ENCODE measurements around the gene GADD45G. TPM values are rescaled to one million over a fixed set of nuclear protein-coding genes. Genes with fewer than 3 reads are reported as not detected.

GADD45G gene
- polyA plus RNA-seq, 1 of the 3 experiments (the other 2 are of a cell fraction), result 1.3 TPM

- TF ChIP-seq IRF3 (IDR thresholded peaks at IDR 0.05; ENCODE audit: low read depth, low read length) (no peak), REST (IDR thresholded peaks at IDR 0.05; ENCODE audit: low read depth, low read length) (no peak), RCOR1 (IDR thresholded peaks at IDR 0.05; ENCODE audit: low read length) (no peak), RAD21 (IDR thresholded peaks at IDR 0.05; ENCODE audit: low read length) (no peak), CHD2 (IDR thresholded peaks at IDR 0.05; ENCODE audit: low read length, partially characterized antibody) (no peak), EZH2phosphoT487 (IDR thresholded peaks at IDR 0.05; ENCODE audit: borderline replicate concordance, low read depth) (no peak), MEF2A (IDR thresholded peaks at IDR 0.05; ENCODE audit: borderline replicate concordance, low read depth) (no peak)
Observed at GRCh38 chr9:89640361-89640760, 35.5 kb downstream of the GADD45G start (continued).

DNA sequence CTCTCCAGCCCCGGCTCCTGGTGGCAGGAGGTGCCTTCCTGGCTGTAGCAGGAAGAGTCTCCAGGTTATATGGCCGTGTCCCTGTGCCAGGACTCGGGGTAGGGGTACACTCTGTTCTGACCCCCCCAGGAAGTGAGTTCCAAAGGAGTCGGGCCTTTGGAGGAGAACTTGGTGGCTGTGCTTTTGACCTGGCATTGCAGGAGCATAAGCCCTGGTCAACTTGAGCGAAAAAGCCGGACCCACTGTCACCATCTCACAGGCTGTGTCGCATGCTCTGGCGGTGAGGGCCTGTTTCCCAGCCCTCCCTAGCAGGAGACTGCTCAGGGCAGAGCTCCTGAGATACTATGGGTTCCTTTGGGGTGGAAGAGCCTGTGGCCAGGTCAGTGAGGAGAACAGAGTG lies 36.0 kb downstream of the GADD45G start:
- Histone ChIP-seq H3K4me1 (ENCODE audit: control insufficient read depth in 1 of 2, insufficient read depth in 2 of 2, low read depth in 1 of 2, low read length in 1 of 2) (peaks cover 0 to 7% of the 10 kb centered on the region in 2 experiments; a peak in 1 of 4 replicates), H3K4me2 (no peak overlapping the region), H3K27me3 (ENCODE audit: insufficient read depth) (no peaks in the 10 kb centered on the region), H3K4me3 (ENCODE audit: low read depth in 2 of 2, low read length in 1 of 2) (no peak overlapping the region), H4K20me1 (ENCODE audit: insufficient read depth) (no peaks in the 10 kb centered on the region), H2AFZ (ENCODE audit: low read depth) (no peak overlapping the region), H3K9me3 (no peaks in the 10 kb centered on the region), H3K9ac (no peak overlapping the region), H3F3A (replicated peaks; ENCODE audit: insufficient read depth) (no peaks in the 10 kb centered on the region), H3K27ac (ENCODE audit: low read depth in 2 of 2, low read length in 1 of 2) (no peak overlapping the region), H3K79me2 (ENCODE audit: insufficient read depth) (no peaks in the 10 kb centered on the region), H3K9me2 (no peaks in the 10 kb centered on the region), H3K36me3 (replicated peaks in 1 of 2; ENCODE audit: control insufficient read depth in 1 of 2, insufficient read depth in 2 of 2, low read length in 1 of 2) (no peaks in the 10 kb centered on the region)
- POLR2A ChIA-PET, result no interaction called here
- CTCF ChIA-PET, result no interaction called here
- no peak for TF ChIP-seq ZBTB33 (IDR thresholded peaks at IDR 0.05; ENCODE audit: borderline replicate concordance, low read depth)
- TF ChIP-seq TAF1 (IDR thresholded peaks at IDR 0.05; ENCODE audit: borderline replicate concordance, low read depth, low read length), result no peak
- no peak for TF ChIP-seq MEF2A (IDR thresholded peaks at IDR 0.05; ENCODE audit: borderline replicate concordance, low read depth)
- no peak for TF ChIP-seq FOXM1 (IDR thresholded peaks at IDR 0.05; ENCODE audit: low read depth)
- TF ChIP-seq RFX5 (IDR thresholded peaks at IDR 0.05; ENCODE audit: low read length), result no peak
- TF ChIP-seq TCF12 (IDR thresholded peaks at IDR 0.05), result no peak
- no peak for TF ChIP-seq PBX3 (IDR thresholded peaks at IDR 0.05)
- no peak for TF ChIP-seq SMC3 (IDR thresholded peaks at IDR 0.05; ENCODE audit: low read depth, low read length)
- TF ChIP-seq GABPA (IDR thresholded peaks at IDR 0.05; ENCODE audit: low read depth), result no peak
- no peak for TF ChIP-seq RAD21 (IDR thresholded peaks at IDR 0.05; ENCODE audit: low read length)
- TF ChIP-seq POLR2AphosphoS5 (IDR thresholded peaks at IDR 0.05; ENCODE audit: low read depth, low read length), result no peak
- TF ChIP-seq GATA2 (CRISPR knock-in tag; IDR thresholded peaks at IDR 0.05), result no peak
- TF ChIP-seq CHD2 (IDR thresholded peaks at IDR 0.05; ENCODE audit: low read length, partially characterized antibody), result no peak
- no peak for TF ChIP-seq RXRA (IDR thresholded peaks at IDR 0.05; ENCODE audit: borderline replicate concordance, low read depth)
- TF ChIP-seq, protein P1, sequence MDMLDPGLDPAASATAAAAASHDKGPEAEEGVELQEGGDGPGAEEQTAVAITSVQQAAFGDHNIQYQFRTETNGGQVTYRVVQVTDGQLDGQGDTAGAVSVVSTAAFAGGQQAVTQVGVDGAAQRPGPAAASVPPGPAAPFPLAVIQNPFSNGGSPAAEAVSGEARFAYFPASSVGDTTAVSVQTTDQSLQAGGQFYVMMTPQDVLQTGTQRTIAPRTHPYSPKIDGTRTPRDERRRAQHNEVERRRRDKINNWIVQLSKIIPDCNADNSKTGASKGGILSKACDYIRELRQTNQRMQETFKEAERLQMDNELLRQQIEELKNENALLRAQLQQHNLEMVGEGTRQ (IDR thresholded peaks at IDR 0.05; ENCODE audit: borderline replicate concordance, low read depth, low read length), result no peak
- no peak for TF ChIP-seq ELF1 (IDR thresholded peaks at IDR 0.05)
- TF ChIP-seq NRF1 (IDR thresholded peaks at IDR 0.05; ENCODE audit: low read depth, low read length), result no peak
- TF ChIP-seq FOXJ3 (CRISPR knock-in tag; IDR thresholded peaks at IDR 0.05), result no peak
- TF ChIP-seq EZH2phosphoT487 (IDR thresholded peaks at IDR 0.05; ENCODE audit: borderline replicate concordance, low read depth), result no peak
- no peak for DNase-seq
- WGBS (ENCODE audit: low lambda C conversion rate), result 56% methylated on average over 5 of the region's 8 CpGs
